ENCODE measurements around the gene SLIT3. TPM values are rescaled to one million over a fixed set of nuclear protein-coding genes. Genes with fewer than 3 reads are reported as not detected.

Gene SLIT3
- total RNA-seq, 1 experiment from 2014 or later: 0.92 TPM

GRCh38 chr5:169006842-169007790 is 293.8 kb downstream of the SLIT3 start:
- no peak overlapping the region for H2BK15ac ChIP-seq (ENCODE audit: low read depth, low read length)
- H4K8ac ChIP-seq (replicated peaks; ENCODE audit: insufficient read length, low read depth, low read length): no peak overlapping the region
- no peak overlapping the region for H2BK20ac ChIP-seq (ENCODE audit: low read depth, low read length, poor library complexity, severe bottlenecking)
- no peak overlapping the region for H4K5ac ChIP-seq (ENCODE audit: insufficient read length, low read depth, low read length)
- H3K14ac ChIP-seq (ENCODE audit: insufficient read depth, low read length): no peak overlapping the region
- H3K27ac Mint-ChIP-seq: no peak overlapping the region
- H2BK120ac ChIP-seq (ENCODE audit: low read depth, low read length, poor library complexity, severe bottlenecking): no peak overlapping the region
- H3K27ac ChIP-seq (ENCODE audit: insufficient read length, low read depth, low read length): no peak overlapping the region
- H2AFZ ChIP-seq (ENCODE audit: low read length): no peak overlapping the region
- no peak overlapping the region for H3K4me3 Mint-ChIP-seq
- H3K9me3 ChIP-seq (ENCODE audit: control insufficient read depth, low read depth, low read length): no peaks in the 10 kb centered on the region
- DNase-seq: no peak
- no peak for TF ChIP-seq CTCF (conservative IDR thresholded peaks at IDR 0.05)
- H3K79me1 ChIP-seq (ENCODE audit: insufficient read depth, low read depth, low read length, poor library complexity, severe bottlenecking): no peaks in the 10 kb centered on the region
- H3K79me2 ChIP-seq (ENCODE audit: insufficient read depth, low read length): no peaks in the 10 kb centered on the region
- no peak overlapping the region for H4K91ac ChIP-seq (ENCODE audit: insufficient read length, low read depth, low read length)
- H3K18ac ChIP-seq (ENCODE audit: insufficient read length, low read depth, low read length): no peak overlapping the region
- no peak overlapping the region for H3T11ph ChIP-seq (ENCODE audit: low read length)
- H3K27me3 ChIP-seq (ENCODE audit: insufficient read depth, low read length): no peaks in the 10 kb centered on the region
- no peaks in the 10 kb centered on the region for H3K9me3 Mint-ChIP-seq
- H2BK12ac ChIP-seq (ENCODE audit: insufficient read length, low read depth, low read length): no peak overlapping the region
- H3K23me2 ChIP-seq (ENCODE audit: insufficient read length, low read depth, low read length, poor library complexity, severe bottlenecking): no peaks in the 10 kb centered on the region
- H3K36me3 Mint-ChIP-seq (ENCODE audit: insufficient read depth in 1 of 3, low read depth in 3 of 3): no peaks in the 10 kb centered on the region
- H3K56ac ChIP-seq (ENCODE audit: insufficient read length, low read depth, low read length): no peak overlapping the region
- H3K4me2 ChIP-seq (ENCODE audit: insufficient read depth, insufficient read length, low read length): no peak overlapping the region
- no peak overlapping the region for H2BK5ac ChIP-seq (ENCODE audit: insufficient read length, low read length)
- no peaks in the 10 kb centered on the region for H4K20me1 ChIP-seq (ENCODE audit: control insufficient read depth, insufficient read depth, insufficient read length)
- no peak overlapping the region for H3K9ac ChIP-seq (ENCODE audit: extremely low read depth, insufficient read length, low read length)
- peaks cover 39 to 44% of the 10 kb centered on the region in 2 experiments for H3K4me1 Mint-ChIP-seq
- peaks cover 3% of the 10 kb centered on the region for H3K27me3 Mint-ChIP-seq (ENCODE audit: low read depth)
- WGBS (ENCODE audit: extremely low coverage, insufficient read length, low lambda C conversion rate): no CpG with 5 or more reads among the region's 8 CpGs
- no peak overlapping the region for H2AK5ac ChIP-seq (ENCODE audit: insufficient read length, low read length)
- peaks cover 5% of the 10 kb centered on the region; the same call in 1 of the 2 replicates for H3K4me1 ChIP-seq (ENCODE audit: insufficient read depth, low read length)
- no peak overlapping the region for H3K4ac ChIP-seq (ENCODE audit: low read depth, low read length)
- H3K23ac ChIP-seq (ENCODE audit: insufficient read length, low read depth, low read length): no peak overlapping the region
